CD4-positive, alpha-beta T cell treated with Interleukin-10 for 1 hour (primary cell): ENCODE measurements around the gene PDGFRB.

Experiments
- DNase-seq: peaks from one replicate; pipeline ENCODE4 v3.0.0-alpha.2; 2020

Gene PDGFRB

DNA sequence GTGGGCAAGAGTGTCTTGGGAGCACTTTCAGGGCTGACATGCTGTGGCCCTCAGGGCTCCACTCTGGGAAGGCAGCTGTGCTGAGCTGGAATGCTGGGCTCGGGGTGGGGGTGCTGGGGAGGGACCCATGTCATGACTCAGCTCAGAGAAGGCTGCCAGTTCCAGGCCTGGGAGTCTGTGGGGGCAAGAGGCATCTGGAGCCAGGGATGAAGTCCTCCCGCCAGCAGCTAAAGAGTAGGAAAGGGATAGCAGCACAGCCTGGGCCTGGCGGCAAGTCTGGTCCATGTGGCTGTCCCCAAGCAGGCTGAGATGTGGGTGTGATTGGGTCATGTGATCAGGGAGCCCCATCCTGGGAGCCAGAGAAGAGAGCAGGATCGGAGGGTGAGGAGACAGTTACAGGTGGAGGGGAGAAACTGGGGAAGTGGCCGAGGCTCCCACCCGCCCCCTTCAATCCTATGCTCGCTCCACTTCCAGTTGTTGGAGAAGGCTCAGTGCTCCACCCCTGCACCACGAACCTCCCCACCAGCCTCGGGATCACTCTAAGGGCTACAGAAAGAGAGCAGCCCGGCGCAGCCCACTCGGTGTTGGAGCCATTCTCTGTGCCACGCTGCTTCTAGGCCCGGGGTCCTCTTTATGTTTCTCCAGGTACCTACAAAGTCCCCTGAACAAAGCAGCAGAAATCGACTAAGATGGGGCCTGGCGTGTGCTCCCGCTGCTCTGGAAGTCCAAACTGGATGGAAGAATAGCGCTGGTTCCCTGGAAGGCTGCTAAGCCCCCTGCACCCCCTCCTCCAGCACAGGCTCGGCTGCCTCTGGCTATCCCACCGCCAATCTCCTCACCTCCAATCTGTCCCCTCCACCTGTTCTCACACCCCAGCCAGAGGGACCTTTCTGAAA lies 12.0 kb downstream of the PDGFRB start:
- DNase-seq, result no peak

DNA sequence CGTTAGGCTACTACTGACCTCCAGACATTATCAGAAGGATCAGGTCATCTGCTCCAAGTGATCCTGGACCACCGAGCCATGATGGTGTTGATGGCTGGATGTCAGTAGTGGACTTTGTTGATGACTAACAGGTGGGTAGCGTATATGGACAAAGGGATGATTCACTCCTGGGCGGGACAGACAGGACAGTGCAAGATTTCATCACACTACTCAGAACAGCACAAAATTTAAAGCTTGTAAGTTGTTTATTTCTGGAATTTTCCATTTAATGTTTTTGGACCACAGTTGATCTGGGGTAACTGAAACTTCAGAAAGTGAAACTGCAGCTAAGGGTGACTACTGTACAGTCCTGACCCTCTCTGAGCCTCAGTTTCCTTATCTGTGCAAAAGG lies 12.7 kb downstream of the PDGFRB start:
- DNase-seq, result no peak

DNA sequence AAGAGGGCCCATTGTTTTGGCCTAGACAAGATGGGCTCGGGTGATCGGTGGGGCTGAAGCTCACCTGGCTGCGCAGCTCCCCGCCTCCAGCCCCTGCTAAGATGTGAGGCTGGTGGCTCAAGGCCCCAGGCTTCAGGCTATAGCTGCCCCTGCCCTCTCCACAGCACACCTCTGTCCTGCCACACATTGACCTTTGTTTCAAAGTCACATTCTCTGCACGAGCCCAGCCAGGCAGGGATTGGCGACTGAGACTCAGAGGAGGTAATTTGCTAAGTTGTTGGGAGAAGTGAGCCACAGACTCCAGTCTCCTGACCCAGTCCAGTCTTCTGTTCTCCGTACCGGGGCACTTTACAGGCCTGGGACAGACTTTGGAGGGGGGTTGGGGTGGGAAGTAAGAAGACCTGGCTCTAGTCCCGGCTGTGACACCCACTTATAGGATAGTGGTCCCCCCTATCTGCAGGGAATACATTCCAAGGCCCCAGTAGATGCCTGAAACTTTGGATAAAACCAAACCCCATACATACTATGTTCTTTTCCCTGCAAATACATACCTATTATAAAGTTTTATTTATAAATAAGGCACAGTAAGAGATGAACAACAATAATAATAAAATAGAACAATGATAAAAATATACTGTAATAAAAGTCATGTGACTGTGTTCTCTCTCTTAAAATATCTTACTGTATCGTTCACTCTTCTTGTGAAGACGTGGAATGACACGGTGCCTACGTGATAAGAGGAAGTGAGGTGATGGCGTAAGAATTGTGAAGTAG lies 13.3 kb downstream of the PDGFRB start:
- no peak for DNase-seq

DNA sequence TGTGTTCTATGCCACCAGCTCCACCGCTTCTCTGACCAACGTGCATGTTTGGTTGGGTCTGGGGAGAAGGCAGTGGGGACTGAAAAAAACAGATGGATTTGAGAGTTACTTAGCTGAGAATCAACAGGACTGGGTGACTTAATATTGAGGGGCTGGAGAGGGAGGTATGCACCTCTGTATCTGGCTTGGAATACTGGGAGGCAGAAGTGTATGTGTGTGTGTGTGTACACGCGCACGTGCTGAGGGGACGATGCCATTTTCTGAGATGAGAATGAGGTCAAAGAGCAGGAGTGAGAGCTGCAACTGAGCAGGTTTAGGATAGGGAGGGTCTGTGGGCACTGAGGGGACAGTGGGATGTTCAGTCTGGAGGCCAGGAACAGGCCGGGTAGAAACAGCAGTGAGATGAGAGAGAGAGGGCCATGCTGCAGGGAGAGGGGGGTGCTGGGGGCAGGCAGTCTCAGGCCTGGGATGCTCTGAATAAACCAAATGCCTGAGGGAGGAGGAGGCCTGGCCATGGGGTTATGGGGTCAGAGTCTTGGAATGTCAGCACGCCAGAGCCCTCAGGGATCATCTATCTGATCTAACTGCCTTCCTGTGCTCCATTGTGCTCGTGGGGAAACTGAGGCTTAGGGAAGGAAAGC lies 14.0 kb downstream of the PDGFRB start:
- DNase-seq, result no peak

DNA sequence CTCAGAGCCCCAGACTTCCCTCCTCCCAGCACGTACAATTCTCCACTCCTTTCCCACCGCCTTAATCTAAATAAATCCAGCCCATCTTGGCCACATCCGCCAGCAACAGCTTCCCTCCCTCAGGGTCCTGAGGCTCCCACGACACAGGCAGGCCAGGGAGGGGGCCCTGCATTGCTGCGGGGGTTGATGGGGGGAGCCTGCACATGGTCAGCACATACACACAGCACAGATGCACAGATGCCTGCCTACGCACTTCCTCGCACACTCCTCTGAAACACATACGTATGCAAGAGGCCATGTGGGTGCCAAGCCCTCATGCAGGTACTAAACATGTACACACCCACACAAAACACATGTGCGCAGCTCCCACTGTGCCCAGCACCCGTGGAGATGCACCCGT lies 14.8 kb downstream of the PDGFRB start:
- DNase-seq, result no peak

DNA sequence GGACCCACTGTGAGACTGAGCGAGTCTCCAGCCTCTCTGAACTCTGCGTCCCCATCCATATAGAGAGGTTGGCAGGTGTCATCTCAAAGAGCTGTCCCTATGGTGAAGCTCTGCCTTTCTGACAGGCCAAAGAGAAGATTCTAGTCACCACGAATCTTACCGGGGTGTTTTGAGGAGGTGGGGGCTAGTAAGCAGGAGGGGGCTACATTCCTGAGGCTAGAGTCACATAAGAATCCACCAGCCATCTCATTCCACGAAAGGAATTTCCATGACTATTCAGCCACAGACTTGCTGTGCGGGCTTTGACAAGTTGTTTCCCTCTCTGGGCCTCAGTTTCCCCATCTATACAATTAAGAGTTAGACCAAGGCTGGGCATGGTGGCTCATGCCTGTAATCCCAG lies 16.3 kb downstream of the PDGFRB start:
- no peak for DNase-seq

DNA sequence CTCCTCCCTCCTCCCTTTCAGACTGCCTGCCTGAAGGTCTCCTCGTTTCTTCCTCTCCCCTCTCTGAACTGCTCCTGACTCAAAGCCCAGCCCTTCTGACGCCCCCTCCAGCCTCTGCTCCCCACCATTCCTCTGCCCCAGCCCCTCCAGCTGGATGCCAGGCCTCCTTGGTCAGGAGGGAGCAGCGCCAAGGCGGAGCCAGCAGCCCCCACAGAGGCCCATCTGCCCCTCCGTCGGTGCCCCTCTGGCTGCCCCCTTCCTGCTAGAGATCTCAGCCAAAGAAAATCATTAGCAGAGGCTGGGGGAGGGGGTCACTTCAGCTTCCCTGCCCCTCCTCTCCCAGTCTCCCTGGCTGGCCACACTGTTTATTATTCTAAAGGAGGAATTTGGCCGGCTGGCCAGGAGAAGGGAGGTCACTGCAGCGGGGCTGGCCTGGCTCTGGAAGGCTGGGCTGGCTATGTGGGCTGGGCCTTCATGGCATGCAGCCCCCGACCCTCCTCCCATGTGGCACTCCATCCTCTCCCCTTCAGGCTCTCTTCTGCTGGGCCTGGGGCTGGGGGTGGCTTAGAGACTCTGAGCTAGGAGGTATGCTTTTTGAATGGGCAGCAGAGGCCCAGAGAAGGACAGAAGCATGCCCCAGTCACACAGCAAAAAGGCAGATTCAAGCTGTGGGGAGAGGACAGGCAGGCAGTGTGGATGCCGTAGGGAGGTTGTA lies 16.9 kb downstream of the PDGFRB start:
- no peak for DNase-seq

DNA sequence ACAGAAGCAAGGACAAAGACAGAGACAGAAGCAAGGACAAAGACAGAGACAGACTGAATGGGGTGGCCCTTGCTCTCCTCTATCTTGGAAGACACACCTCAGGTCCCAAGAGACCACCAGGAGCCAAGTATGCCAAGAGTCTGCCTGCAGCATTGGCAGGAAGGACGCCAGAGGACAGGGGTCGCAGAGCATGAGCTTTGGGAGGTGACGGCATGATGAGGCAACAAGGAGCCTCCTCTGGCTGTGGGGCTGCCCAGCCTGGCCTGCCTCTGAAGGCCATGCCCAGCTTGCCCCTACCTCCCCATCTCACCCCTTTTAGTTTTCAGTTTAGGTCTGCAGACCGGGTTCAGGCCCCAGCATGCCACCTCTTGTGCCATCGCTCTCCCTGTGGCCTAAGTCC lies 17.6 kb downstream of the PDGFRB start:
- no peak for DNase-seq

DNA sequence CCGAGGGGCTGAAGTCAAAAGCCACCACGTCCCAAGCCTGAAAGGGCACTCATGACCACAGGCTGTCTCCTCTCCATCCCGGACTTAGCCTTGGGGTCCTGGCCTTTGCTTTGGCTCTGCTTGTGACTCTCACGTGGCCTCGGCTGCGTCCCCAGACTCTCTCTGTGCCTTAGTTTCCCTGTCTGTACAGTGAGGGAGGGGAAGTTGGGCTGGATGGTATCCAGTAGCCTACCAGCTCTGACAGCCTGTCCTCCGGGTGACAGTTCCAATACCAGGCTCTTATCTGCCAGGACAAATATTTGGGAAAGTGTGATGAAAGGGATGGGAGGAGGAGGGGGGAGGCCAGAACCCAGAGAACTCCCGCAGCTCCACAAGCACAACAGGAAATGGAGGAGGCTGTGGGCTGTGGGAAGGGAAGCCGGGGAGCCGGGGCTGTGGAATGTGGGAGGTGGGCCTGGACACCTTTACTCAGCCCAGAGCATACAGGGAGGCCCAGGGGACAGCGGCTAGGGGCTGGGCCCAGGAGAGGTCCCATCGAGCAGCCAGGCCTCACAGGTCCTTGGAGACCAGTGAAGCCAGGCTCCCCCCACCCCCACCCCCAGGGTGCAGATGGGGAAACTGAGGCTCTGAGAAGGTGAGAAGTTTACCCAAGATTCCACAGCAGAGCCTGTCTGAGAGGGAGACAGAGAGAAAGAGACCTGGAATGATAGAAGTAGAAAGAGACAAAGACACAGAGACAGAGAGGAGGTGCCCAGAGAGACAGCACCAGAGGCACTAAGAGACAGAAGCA lies 18.3 kb downstream of the PDGFRB start:
- DNase-seq, result no peak

DNA sequence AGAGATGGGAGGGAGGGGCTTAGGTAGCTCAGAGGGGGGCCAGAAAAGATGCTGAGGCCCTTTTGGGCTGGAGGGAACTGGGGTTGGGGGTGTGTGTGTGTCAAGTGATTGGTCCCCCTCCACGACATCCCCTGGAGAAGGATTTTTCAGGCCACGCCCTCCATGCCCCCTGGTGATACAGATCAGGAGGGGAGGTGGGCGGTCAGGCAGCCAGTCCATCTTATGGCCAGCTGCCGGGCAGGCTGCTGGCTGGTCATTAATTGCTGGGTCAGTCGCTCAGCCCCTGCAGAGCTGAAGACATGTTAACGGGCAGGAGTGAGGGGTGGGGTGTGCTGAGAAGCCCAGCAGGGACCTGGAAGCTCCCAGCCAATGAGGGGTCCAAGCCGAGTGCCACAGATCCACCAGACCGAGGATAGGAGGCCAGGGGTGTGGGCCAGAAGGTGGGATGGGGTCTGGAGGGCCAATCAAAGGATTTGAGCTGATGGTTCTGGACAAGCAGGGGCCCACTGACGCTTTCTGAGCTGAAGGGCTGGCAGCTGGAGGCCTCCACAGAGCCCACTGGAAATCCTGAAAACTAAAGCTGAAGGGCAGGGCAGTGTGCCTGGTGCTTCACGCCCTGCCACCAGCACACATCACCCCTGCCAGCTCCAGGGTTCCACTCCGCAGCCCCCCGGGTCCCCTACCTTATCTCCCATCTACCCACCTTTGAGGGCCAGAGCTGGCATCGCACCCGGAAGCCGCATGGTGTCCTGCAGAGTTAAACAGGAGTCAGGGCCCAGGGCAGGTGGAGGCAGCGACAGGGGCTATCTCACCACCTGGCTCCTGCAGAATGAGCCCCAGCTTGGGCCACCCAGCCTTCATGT lies 19.1 kb downstream of the PDGFRB start:
- no peak for DNase-seq

DNA sequence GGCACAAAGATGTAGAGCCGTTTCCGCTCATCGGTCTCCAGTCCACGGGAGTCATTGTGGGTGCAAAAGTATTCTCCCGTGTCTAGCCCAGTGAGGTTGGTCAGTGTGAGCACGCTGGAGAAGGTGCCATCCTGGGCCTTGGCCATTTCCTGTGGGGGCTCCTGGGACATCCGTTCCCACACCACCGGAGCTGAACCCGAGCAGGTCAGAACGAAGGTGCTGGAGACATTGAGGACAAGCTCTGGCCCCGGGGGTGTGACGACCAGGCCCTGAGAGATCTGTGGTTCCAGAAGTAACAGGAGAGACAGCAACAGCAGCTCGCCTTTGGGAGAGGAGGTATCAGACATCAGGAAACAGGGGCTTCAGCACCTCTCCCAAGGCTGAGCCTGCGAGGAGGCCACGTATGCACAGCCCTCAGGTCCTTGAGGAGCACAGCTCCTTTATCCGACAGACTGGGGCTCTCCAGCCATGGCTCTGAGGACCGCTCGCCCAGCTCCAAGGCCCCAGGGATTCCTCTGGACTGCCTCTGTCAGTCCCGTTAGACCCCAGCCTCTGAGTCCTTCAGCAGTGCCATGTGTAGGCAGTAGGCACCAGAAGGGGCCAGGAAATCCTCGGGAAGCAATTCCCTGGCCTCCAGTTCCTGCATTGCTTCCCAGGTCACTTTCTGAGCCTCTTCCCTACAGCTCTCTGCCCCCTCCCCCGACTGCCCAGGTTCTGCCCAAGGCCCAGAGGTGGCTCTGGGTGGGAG lies 19.9 kb downstream of the PDGFRB start:
- no peak for DNase-seq

DNA sequence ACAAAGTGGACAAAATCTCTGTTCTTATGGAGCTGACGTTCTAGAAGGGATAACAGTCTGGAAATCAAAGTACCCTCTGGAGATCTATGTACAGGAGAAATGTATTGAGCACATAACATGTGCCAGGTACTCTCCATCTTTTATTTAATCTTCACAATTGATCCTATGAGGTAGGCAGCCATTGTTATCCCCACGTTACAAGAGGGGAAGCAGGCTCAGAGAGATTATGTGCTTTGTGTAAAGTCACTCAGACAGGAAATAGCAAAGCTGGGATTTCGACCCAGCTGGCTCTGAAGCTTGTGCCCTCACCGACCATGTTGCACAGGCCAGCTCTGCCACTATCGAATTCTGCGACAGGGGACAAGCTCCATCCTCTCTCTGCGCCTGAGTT lies 21.5 kb downstream of the PDGFRB start:
- no peak for DNase-seq

DNA sequence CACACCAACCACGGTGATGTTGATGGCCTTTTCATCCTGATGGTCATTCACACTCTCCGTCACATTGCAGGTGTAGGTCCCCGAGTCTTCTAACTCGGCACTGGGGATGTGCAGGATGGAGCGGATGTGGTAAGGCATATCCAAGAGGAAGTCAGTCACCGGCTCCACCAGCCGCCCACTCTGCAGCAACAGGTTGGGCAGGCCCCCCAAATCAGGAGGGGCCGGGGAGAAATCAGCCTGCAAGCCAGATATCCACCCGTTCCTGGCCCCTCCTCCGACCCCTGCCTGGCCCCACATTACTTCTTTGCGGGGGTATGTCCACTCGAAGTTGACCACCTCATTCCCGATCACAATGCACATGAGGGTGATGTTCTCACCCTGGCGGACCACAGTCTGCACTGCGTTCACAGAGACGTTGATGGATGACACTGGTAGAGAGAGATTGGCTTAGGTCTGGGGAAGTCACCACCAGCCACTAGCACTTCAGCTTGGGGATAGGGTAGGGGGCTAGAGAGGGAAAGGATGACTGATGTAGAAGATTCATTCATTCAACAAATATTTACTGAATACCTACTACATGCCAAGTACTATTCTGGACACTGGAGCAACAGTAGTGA lies 22.0 kb downstream of the PDGFRB start:
- DNase-seq, result no peak

DNA sequence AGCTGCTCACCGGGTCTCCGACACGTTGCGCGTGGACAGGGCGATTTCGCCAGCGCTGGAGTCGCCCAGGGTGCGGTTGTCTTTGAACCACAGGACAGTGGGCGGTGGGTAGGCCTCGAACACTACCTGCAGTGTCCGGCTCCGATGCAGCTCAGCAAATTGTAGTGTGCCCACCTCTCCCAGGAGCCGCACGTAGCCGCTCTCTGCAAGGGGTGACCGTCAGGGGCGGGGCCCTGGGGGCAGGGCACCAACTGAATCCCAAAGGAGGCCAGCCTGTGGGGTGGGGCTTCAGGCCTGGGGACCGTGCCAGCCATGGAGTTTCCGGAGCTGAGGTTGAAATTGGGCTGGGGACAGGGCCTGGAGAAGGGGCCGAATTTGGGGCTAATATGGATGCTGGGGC lies 22.9 kb downstream of the PDGFRB start:
- no peak for DNase-seq

DNA sequence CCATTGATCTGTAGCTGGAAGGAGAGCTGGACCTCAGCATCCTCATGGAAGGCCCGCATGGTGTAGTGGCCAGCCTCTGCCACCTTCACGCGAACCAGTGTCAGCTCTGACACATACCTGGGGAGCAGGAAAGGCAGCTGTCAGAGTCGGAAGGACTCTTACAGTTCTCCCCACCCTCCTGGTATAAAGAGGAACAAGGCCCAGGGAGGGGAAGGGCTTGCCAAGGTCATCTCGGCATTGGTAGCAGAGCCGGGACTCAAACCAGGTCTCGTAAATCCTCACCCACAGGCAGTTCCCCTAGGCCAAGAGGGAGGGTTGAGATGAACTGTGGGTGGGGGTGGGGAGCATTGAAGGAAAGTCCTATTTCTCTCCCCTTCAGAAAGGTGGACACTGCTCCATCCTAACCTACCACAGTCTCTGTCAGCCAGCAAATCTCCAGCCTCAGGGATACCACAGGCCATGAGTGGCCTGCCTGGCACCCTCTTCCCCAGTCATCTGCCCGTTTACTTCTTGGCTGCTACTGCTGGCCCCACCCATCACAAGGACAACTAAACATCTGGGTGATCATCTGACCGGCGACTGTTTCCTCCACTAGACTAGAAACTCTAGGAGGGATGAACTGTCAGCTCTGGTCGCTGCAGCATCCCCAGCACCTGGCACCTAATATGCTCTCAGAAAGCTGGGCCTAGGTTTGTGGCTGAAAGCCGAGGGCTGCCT lies 23.5 kb downstream of the PDGFRB start:
- DNase-seq, result no peak

DNA sequence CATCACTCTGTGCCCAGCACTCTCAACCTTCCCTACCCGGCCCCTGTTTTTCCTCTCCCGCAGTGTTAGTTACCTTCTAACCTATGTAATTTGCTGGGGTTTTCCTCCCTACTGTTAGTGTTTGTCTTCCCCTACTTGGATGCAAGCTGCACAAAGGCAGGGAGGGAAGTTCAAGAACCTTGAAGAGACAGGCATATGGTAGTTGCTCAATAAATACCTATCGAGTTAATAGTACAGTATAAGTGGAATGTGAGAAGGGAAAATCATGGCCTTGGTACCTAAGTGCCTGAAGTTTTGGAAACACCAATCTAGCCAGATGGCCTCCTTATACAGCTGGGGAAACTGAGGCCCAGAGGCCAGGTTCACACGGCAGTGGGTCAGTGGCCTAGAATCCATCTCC lies 24.2 kb downstream of the PDGFRB start:
- DNase-seq, result no peak

DNA sequence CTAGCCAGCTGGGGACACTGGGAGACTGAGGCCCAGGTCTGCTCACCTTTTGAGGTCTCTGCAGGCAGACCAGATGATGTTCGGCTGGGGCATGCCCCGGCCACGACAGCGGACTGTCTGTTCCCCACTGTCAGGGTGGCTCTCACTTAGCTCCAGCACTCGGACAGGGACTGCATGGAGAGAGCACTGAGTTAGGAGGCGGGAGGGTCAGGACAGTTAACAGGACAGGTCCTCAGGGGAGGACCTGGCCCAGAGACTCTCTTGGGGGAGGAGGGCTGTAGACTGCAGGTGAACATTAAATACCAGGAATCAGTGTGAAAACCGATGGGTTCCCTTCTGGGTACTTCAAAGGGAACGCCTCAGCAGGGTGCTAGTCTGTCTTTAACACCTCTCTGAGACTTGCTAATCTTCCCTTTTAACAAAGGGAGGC lies 25.1 kb downstream of the PDGFRB start:
- DNase-seq, result no peak

DNA sequence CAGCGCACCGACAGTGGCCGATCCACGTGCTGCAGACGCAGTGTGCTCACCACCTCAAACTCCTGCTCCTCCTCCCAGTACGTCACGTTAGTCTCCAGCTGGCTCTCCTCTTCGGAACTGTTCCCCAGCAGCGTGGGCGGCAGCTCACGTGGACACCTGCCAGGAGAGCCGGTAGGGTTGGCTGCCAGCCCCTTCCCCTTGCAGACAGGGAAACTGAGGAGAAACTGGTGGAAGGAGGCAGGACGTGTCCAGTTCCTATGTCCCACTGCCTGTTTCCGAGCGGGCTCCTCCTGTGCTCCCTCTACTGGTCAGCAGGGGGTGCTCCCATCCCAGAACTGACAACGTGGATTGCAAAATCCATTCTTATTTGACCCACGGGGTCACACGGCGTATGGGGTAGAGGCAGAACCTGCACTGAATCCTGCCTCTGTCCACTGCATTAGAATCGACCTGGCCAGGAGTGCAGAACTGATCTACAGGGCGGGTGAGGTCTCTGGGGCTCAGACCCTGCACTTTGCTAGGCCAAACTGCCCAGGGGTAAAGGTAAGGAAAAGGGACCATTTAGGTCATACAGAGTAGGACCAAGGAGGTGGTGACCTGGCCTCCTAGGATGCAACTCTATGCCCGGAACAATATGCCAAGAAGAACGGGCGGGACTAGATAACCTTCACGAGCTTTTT lies 25.7 kb downstream of the PDGFRB start:
- peak; percentile 42 for DNase-seq

DNA sequence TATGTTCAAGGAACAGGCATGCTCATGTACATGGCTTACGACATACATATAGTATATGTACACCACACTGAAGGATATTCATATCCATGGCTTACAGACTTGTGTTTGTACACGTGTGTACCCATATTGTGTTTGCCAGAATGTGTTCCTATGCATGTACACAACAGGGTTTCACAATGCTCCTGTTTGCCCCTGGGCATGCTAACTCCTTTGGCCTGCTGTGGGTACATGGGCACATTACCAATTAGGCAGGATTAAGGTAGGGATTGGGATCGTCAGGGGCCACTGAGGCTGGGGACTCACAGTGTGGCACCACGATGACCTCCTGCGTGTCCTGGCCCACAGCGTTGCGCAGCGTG lies 26.2 kb downstream of the PDGFRB start:
- DNase-seq, result no peak
